HG02870 (cell line): ENCODE data around the gene HDAC11.

Source experiments
- ATAC-seq: cut with Tn5 transposase; IDR thresholded peaks from one replicate; pipeline ENCODE4 v1.9.1; 2021; ENCODE audit warnings: mild to moderate bottlenecking, moderate library complexity; ENCODE audit not compliant: unreplicated experiment

HDAC11 gene

DNA sequence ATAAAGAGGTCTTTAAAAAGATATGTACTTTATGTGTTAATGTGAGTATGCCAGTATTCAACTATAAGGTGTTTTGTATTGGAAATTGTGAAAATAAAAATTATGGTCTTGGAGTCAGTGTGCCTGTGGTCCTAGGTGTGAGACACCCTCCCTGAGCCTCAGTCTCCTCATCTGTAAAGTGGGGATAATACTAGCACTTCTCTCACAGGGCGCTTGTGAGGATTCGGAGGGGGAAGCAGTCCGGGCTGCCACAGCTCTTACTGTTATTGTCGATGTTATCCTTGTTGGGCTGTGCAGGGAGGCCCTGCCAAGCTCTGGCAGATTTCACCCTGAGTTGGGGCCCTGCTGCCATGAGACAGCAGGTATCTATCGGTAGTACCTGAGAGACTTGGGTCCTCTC lies 42.1 kb downstream of the HDAC11 start:
- ATAC-seq: no peak

GRCh38 chr3:13524979-13525669 lies 45.0 kb downstream of the HDAC11 start:
- ATAC-seq: no peak

GRCh38 chr3:13525827-13526625 lies 45.9 kb downstream of the HDAC11 start:
- no peak for ATAC-seq

DNA sequence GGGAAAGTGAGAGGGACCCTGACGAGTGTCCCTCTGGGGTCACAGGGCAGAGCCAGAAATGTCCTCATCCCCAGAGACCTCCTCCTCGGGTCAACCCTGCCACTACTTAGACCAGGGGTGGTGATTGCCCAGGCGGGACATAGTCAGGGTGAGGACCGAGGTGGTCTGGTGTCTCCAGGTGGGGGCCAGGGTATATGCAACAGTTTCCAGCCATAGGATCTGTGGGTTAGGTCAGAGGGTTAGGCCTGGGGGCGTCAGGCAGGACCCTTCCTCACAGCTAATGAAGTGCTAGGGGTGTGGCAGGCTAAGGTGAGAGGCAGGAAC lies 46.5 kb downstream of the HDAC11 start:
- no peak for ATAC-seq

DNA sequence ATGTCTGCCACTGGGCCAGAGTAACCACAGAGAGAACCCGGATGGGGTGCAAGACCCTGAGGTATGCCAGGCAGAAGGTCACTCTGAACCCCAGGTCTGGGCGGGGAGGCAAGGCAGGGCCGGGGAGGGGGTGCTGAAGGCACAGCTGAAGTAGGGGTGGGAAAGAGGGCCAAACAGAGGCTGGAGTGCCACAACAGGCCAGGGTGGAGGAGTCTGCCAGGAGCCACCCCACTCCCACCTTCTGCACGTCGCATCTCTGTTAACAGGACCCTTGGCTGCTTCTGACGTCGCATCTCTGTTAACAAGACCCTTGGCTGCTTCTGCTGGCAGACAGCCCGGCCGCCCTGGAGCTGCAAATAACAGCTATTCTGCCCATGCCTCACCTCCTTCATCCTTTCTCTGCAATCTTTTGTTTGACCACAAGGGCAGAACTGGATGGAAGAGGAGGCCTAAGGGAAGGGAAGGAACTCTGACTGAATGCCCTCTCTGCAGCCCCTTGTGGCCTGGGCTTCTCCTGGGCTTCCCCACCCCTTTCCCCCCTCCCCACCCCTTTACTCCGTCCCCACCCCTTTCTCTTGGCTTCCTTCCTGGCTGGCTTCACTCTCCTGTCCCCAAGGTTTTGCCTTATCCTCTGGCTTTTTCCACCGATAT lies 48.2 kb downstream of the HDAC11 start:
- ATAC-seq: no peak

DNA sequence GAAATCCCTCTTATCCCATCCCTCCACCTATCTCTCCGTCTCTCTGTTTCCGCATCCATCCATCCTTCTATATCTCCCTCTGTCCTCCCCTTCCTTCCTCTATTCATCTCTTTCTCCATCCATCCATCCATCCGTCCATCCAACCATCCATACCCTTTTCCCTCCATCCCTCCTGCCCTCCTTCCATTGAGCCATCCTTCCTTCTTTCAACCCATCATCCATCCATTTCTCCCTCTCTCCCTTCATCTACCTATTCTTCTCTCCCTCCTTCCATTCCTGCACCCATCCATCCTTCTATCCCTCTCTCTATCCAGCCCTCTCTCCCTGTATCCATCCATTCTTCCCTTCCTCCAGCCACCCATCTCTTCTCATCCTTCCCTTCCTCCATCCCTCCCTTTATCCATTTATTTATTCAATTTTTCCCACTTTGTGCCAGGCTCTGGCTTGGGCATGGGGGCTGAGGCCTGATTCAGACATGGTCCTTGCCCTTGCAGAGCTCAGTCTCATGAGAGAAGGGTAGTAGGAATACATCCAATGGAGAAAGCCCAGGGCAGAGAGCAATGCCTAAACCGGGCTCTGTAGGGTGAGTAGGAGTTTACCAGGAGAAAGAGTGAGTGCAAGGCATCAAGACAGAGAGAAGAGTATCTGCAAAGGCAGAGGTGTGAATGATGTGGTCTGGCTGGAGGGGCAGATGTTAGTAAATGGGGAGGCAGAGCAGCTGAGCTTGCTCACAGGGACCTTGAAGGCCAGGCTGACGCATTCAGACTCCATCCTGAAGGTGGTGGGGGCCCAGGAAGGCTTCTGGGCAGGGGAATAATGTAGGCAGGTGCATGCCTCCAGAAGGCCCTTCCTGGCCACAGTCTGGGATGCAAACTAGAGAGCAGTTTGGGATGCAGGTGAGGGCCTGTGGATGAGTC lies 49.3 kb downstream of the HDAC11 start:
- no peak for ATAC-seq

DNA sequence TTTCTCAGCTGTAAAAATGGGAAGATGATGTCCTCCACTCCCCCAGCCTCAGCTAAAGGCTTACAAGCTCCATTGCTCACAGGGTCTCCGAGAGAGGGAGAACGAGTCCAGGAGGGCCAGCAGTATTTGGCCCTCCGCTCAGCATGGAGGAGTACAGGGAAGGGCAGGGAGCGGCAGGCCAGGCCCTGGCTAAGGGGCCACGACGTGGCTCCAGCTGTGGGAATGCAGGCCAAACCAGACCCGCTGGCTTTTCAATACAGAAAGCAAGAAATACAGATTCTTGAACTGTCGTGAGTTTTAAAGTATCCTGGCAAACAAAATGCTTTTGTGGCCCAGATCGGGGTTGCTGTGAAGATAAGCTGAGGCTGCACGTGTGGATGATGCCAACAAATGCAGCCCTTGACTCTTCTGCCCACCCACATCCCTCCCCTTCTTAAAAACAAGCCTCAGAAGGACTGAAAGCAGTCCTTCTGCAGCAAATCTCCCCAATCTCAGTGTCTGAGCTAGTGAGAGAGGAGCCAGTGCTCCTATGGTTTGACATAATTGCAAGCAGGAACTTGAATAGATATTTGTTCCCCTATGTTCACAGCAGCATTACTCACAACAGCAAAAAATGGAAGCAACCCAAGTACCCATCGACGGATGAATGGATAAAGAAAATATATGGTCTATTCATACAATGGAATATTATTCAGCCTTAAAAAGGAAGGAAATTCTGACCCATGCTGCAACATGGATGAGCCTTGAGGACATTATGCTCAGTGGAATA lies 50.3 kb downstream of the HDAC11 start:
- no peak for ATAC-seq

GRCh38 chr3:13532085-13532484 lies 52.0 kb downstream of the HDAC11 start:
- no peak for ATAC-seq

DNA sequence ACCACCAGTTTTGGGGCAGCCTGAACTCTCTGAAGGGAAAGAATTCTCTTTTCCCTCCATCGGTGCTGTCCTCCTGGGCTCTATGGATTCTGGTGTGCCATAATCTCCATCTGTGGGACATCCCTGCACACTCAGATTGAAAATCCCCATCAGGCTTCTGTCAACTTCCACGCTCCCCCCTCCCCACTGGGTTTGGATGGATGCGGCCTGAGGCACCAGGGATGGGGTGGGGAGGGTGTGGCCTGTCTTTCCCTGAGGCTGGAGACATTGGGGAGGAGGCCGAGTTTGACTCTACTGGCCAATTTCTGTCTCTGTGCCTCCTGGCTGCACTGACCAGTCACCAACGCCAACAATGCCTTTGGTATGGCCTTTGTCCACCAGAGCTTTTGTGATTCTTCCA lies 52.5 kb downstream of the HDAC11 start:
- no peak for ATAC-seq

DNA sequence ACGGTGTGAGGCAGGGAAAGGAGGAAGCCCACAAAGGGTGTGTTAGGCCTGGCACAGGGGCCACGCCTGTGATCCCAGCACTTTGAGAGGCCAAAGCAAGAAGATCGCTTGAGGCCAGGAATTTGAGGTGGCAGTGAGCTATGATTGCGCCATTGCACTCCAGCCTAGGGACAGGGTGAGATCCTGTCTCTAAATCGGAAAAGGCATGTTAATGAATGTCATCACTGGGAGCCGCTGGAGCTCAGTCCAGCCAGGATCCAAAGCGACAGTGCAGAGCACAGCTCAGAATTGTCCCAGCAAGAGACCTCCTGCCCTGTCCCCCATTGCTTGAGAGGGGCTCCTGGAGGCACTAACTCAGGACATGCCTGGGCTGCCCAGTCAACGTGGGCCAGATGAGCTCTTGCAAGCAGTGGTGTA lies 53.8 kb downstream of the HDAC11 start:
- ATAC-seq: no peak

- no peak for ATAC-seq
Observed at GRCh38 chr3:13535526-13535875, 55.4 kb downstream of the HDAC11 start.

DNA sequence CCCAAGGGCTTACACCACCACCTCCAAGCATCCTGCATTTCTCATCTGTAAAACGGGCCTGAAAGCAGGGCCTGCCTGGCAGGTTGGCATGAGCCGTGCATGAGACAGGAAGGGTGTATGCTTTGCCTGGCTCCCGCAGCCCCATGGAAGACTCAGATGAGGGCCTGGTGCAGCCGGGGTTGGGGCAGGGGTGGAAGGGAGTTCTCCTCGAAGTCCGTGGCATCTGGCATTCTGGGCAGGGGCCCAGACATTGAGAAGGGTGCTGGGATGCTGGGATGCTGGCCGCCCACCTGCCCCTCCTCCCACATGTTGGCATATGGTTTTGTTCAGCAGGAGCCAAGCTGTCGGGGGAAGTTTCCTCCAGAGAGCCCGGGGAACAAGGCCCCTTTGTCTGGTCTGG lies 55.8 kb downstream of the HDAC11 start:
- no peak for ATAC-seq

- no peak for ATAC-seq
Observed at GRCh38 chr3:13536432-13536831, 56.3 kb downstream of the HDAC11 start.

DNA sequence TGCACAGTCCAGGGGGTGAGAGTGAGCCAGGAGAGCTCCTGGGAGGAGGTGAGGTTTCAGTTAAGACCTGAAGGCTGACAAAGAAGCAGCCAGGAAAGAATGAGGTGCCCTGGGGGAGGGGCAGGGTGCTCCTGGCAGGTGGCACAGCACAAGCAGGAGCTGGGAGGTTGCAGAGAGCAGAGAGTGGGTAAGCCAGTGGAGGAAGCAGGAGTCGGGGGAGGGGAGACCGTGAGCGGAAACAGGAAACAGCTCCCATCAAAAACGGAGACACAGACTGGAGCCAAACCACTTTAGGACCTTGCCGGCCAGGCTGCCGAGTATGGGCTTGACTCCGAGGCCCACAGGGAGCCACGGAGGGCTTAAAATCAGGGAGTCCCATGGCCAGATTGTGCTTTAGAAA lies 56.7 kb downstream of the HDAC11 start:
- no peak for ATAC-seq

- no peak for ATAC-seq
Observed at GRCh38 chr3:13537244-13537908, 57.3 kb downstream of the HDAC11 start.

GRCh38 chr3:13537909-13538296 lies 57.8 kb downstream of the HDAC11 start:
- no peak for ATAC-seq

DNA sequence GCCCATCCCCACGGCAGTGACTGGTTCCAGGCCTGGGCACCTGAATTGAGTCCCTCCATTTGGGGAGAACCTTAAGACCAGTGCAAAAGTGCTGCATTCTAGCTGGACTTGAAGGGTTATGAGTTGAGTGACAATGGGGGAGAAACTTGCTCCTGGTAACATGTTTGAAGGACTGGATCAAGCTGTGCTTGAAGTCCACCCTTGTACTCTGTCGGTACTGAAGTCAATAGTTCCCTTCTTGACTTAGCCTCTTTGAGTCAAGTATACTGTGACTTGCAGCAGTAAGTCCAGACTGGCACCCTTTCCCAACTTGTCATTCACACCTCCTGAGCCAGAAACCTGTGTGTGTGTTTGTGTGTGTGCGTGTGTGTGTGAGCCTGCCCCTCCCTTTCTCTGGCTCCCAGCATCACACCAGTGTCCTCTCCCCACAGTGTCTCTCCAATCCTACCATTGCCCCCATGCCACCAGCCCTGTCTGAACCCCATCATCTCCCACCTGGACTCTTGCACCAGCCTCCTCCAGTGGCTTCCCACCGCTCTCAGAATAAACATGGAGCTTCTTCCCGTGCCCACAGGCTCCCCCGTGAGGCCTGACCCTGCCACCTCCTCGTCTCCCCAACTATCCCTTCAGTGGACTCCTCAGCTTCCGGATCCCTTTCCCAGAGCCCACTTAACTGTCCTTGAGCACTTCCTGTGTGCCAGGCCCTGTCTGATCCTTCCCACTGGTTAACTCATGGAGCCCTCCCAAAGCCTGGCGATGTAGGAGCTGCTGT lies 58.6 kb downstream of the HDAC11 start:
- ATAC-seq: no peak

DNA sequence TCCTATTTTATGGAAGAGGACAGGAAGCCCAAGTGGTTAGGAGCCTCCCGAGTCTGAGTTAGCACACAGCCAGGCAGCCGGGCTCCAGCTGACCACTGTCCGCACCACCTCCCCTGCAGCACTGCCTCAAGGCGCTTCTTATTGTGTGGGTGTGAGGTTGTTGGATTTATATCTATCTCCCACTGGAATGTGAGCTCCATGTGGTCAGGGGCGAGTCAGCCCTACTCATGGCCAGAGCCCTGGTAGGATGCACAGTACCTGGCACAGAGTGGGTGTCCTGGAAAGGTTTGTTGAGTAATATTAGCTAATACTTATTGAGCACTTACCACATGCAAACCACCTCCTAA lies 59.2 kb downstream of the HDAC11 start:
- no peak for ATAC-seq

DNA sequence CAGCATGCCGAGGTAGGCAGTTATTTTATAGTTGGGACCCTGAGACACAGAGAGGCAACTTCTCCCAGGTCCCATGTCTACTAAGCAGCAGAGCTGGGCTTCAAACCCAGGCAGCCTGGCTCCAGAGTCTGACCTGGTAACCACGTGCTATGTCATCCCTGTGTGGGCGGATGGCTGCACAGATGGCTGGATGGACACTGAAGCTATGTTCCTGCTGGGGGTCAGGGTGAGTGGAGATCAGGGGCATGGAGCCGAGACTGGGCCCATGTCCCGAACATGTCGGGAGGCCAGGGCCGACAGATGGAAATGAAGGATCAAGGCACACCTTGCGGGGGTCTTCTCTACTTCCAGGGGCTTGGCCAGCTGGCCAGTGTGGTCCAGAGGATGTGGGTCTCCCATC lies 59.6 kb downstream of the HDAC11 start:
- no peak for ATAC-seq
